Glomerular endothelial cell (primary cell): ENCODE results near the gene SYK. TPM values are rescaled to one million over a fixed set of nuclear protein-coding genes. Genes with fewer than 3 reads are reported as not detected.

Experiments used
- DNase-seq: peaks from one replicate; pipeline ENCODE4 v3.0.0-alpha.2; 2011; ENCODE audit warnings: low read depth, low spot score; ENCODE audit errors: extremely low read depth
- total RNA-seq: library from RNA; depleted of rRNA; stranded (reverse); fragments of >200 nt; gene quantifications from 2 replicates; pipeline ENCODE4 v1.2.3, GENCODE V29; 2015

SYK gene
- total RNA-seq, 1 donor from 2014 or later: 2.8 TPM

GRCh38 chr9:90900130-90900529 is 98.5 kb downstream of the SYK start:
- DNase-seq: no peak

GRCh38 chr9:90901933-90902332 is 100.3 kb downstream of the SYK start:
- no peak for DNase-seq

GRCh38 chr9:90903766-90904424 is 102.3 kb downstream of the SYK start:
- no peak for DNase-seq

GRCh38 chr9:90904706-90905478 is 103.3 kb downstream of the SYK start:
- no peak for DNase-seq

GRCh38 chr9:90905822-90906221 is 104.2 kb downstream of the SYK start:
- DNase-seq: no peak

- DNase-seq: no peak
Observed at GRCh38 chr9:90906316-90907055, 104.9 kb downstream of the SYK start.

- DNase-seq: no peak
Observed at GRCh38 chr9:90907056-90907445, 105.4 kb downstream of the SYK start.

- DNase-seq: no peak
Observed at GRCh38 chr9:90907790-90908189, 106.2 kb downstream of the SYK start.

- no peak for DNase-seq
Observed at GRCh38 chr9:90909225-90909624, 107.6 kb downstream of the SYK start.

- DNase-seq: no peak
Observed at GRCh38 chr9:90909747-90910283, 108.2 kb downstream of the SYK start.

- DNase-seq: no peak
Observed at GRCh38 chr9:90914196-90914595, 112.6 kb downstream of the SYK start.

- peak; percentile 18 for DNase-seq
Observed at GRCh38 chr9:90914868-90915483, 113.4 kb downstream of the SYK start.

- no peak for DNase-seq
Observed at GRCh38 chr9:90915693-90916092, 114.1 kb downstream of the SYK start.

GRCh38 chr9:90916147-90916734 is 114.6 kb downstream of the SYK start:
- no peak for DNase-seq

GRCh38 chr9:90919883-90920282 is 118.3 kb downstream of the SYK start:
- no peak for DNase-seq

- no peak for DNase-seq
Observed at GRCh38 chr9:90921104-90921503, 119.5 kb downstream of the SYK start.

GRCh38 chr9:90921969-90922368 is 120.3 kb downstream of the SYK start:
- DNase-seq: no peak

- peak; percentile 60 for DNase-seq
Observed at GRCh38 chr9:90925581-90926257, 124.1 kb downstream of the SYK start.

- DNase-seq: no peak
Observed at GRCh38 chr9:90926936-90927335, 125.3 kb downstream of the SYK start.

- no peak for DNase-seq
Observed at GRCh38 chr9:90927496-90927895, 125.9 kb downstream of the SYK start.
